HFFc6 (cell line): ENCODE results near the gene TDRD12. TPM values are rescaled to one million over a fixed set of nuclear protein-coding genes. Genes with fewer than 3 reads are reported as not detected.

Experiments used
- DNase-seq: peaks from one replicate; pipeline ENCODE4 v3.0.0-alpha.2; 2018
- H3K27ac Mint-ChIP-seq: 2 replicates; pipeline ENCODE4 v1.8.0; 2020; ENCODE audit warnings: mild to moderate bottlenecking, mixed read lengths
- H3K27me3 Mint-ChIP-seq: 2 replicates; pipeline ENCODE4 v1.8.0; 2021; ENCODE audit warnings: mild to moderate bottlenecking, moderate library complexity, mixed read lengths; ENCODE audit not compliant: insufficient read depth
- H3K36me3 Mint-ChIP-seq: 2 replicates; pipeline ENCODE4 v1.8.0; 2021; ENCODE audit warnings: low read depth, mixed read lengths
- H3K4me1 Mint-ChIP-seq: 2 replicates; pipeline ENCODE4 v1.8.0; 2020; ENCODE audit warnings: low read depth, mixed read lengths
- H3K4me3 Mint-ChIP-seq: 2 replicates; pipeline ENCODE4 v1.8.0; 2020; ENCODE audit warnings: mild to moderate bottlenecking, moderate library complexity, mixed read lengths
- H3K9me3 Mint-ChIP-seq: 2 replicates; pipeline ENCODE4 v1.8.0; 2020; ENCODE audit warnings: mild to moderate bottlenecking, mixed read lengths
- total RNA-seq, 6 experiments: library from RNA; stranded (reverse); fragmentation: NEBNext Ultra II Directional; extraction: Animal tissue kit (Norgen Biotek cat#: 25700); gene quantifications; 2 replicates in 1 of 6; 3 replicates in 5 of 6; pipeline ENCODE4 v1.2.3, GENCODE V29; 2021
- TF ChIP-seq, protein P1 (sequence below): fragments of 200-600 bp; sonication (generic); IDR thresholded peaks from 2 replicates; pipeline ENCODE4 v1.5.0; 2021; ENCODE audit warnings: antibody characterized with exemption, mild to moderate bottlenecking

The TDRD12 gene
- total RNA-seq, 6 experiments from 2014 or later: 0.07 to 0.31 (median 0.18) TPM; not detected in 1

DNA sequence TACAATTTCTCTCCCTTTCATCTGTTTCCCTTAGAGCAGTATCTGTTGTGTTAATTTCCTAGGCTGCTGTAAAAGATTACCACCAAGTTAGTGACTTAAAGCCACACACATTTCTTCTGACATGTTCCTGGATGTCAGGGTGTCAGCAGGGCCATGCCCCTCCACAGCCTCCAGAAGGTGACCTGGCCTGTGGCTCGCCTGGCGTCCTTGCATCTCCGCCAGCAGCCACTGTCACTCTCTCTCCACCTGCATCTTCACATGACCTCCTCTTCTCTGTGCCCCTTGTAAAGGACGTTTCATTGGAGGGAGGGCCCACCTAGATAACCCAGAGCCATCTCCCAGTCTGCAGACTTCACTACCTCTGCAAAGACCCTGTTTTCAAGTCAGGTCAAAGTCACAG lies 88.7 kb downstream of the TDRD12 start:
- no peaks in the 10 kb centered on the region for H3K4me1 Mint-ChIP-seq
- no peak overlapping the region for H3K4me3 Mint-ChIP-seq
- TF ChIP-seq, protein P1, sequence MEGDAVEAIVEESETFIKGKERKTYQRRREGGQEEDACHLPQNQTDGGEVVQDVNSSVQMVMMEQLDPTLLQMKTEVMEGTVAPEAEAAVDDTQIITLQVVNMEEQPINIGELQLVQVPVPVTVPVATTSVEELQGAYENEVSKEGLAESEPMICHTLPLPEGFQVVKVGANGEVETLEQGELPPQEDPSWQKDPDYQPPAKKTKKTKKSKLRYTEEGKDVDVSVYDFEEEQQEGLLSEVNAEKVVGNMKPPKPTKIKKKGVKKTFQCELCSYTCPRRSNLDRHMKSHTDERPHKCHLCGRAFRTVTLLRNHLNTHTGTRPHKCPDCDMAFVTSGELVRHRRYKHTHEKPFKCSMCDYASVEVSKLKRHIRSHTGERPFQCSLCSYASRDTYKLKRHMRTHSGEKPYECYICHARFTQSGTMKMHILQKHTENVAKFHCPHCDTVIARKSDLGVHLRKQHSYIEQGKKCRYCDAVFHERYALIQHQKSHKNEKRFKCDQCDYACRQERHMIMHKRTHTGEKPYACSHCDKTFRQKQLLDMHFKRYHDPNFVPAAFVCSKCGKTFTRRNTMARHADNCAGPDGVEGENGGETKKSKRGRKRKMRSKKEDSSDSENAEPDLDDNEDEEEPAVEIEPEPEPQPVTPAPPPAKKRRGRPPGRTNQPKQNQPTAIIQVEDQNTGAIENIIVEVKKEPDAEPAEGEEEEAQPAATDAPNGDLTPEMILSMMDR: no peak
- H3K9me3 Mint-ChIP-seq: no peaks in the 10 kb centered on the region
- DNase-seq: no peak
- no peaks in the 10 kb centered on the region for H3K36me3 Mint-ChIP-seq
- no peak overlapping the region for H3K27ac Mint-ChIP-seq
- H3K27me3 Mint-ChIP-seq: peaks cover 23% of the 10 kb centered on the region

DNA sequence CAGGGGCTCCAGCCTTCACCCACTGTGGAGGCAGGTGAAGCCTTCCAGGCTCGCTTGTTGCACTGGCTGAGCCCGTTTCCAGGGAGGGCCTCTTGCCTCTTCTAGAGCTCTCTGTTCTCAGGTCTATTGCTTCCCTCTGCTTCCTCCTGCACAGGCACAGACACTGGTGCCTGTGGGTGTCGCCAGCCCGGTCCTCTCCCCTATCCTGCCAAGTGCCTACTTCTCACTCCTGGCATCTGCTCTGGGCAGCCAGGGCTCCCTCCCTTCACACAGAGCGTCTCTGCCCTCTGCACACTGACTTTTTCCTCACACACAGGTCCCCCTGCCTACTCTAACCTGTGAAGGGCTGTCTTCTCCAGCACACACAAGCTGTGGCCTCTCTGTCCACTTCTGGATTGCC lies 89.7 kb downstream of the TDRD12 start:
- Mint-ChIP-seq H3K27me3 (peaks cover 22% of the 10 kb centered on the region), H3K9me3 (no peaks in the 10 kb centered on the region), H3K4me3 (no peak overlapping the region)

DNA sequence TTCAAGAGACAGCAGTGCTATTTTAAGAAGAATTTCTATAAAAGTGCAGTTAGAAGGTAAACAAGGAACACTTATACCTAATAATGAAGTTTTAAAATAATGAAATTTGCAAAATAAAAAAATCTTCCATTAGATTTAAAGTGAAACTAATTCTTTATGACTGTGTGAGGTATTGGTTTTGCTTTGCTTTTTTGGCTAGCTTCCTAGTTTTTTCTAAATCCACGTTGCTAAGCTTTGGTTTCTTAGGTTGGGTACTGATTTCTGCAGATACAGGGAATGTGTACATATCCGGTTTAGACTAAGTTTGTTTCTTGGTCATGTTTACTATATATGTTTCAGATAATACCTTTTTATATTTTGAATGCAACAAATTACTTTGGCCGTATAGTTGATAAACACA lies 90.2 kb downstream of the TDRD12 start:
- Mint-ChIP-seq H3K36me3 (no peaks in the 10 kb centered on the region), H3K27ac (no peak overlapping the region)

More for the DNA sequence above, 89.7 kb downstream of the TDRD12 start:
- Mint-ChIP-seq H3K27ac (no peak overlapping the region), H3K36me3 (no peaks in the 10 kb centered on the region), H3K4me1 (no peaks in the 10 kb centered on the region)
- no peak for DNase-seq
- TF ChIP-seq, protein P1: no peak

DNA sequence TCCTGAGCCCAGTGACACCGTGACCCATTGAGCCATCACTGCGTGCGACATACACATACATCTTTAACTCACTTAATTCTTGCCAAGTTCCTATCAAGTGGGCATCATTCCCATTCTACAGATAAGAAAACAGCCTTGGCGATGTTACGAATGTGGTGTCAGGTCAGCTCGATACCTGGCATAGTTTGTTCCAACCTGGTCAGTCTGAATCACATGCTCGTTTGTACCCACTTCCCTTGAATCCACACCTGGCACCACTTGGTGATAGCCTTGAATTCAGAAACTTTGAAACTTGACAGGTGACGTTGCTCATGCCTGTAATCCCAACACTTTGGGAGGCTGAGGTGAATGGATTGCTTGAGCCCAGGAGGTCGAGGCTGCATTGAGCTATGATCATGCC lies 90.9 kb downstream of the TDRD12 start:
- Mint-ChIP-seq H3K27ac (no peak overlapping the region), H3K36me3 (no peaks in the 10 kb centered on the region), H3K4me3 (no peak overlapping the region), H3K9me3 (no peaks in the 10 kb centered on the region), H3K4me1 (no peaks in the 10 kb centered on the region), H3K27me3 (peaks cover 28% of the 10 kb centered on the region)
- TF ChIP-seq, protein P1: no peak
- DNase-seq: no peak

More for the DNA sequence above, 90.2 kb downstream of the TDRD12 start:
- peaks cover 22% of the 10 kb centered on the region for H3K27me3 Mint-ChIP-seq
- H3K4me1 Mint-ChIP-seq: no peaks in the 10 kb centered on the region
- no peak for DNase-seq
- H3K9me3 Mint-ChIP-seq: no peaks in the 10 kb centered on the region
- TF ChIP-seq, protein P1: no peak
- no peak overlapping the region for H3K4me3 Mint-ChIP-seq

DNA sequence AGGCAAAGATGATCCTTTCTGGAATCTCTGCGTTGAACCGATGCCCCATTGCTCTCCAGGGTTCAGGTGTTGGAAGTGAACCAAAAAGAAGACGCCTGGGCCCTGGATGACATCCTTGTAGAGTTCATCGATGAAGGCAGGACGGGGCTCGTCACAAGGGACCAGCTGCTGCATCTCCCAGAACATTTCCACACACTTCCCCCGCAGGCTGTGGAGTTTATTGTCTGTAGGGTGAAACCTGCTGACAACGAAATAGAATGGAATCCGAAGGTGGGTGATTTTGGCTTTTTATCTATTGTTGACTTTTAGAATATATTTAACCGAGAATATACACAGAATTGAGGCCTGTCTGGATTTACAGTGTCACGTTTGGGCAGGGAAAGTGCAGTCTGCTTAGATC lies 91.6 kb downstream of the TDRD12 start:
- H3K4me3 Mint-ChIP-seq: no peak overlapping the region
- no peak overlapping the region for H3K27ac Mint-ChIP-seq
- no peaks in the 10 kb centered on the region for H3K4me1 Mint-ChIP-seq
- no peaks in the 10 kb centered on the region for H3K36me3 Mint-ChIP-seq
- TF ChIP-seq, protein P1: no peak
- peaks cover 30% of the 10 kb centered on the region for H3K27me3 Mint-ChIP-seq
- DNase-seq: no peak
- H3K9me3 Mint-ChIP-seq: no peaks in the 10 kb centered on the region

DNA sequence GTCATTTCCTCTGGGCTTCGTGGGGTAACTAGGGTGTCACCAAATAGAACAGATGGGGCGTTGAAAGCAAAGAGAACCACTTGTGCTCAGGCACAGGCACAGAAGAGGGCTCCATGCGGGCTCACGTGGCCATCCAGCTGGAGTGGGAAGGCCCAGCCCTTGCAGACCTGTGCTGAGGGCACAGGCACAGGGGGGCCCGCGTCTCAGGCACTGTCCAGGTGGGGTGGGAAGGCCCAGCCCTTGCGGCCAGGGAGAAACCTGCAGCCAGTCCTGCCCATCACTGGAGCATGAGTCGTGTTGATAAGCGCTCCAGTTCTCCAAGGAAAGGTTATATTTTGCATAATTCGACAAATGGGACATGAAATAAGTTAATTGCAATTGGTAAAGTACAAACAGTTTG lies 92.5 kb downstream of the TDRD12 start:
- Mint-ChIP-seq H3K4me3 (no peak overlapping the region), H3K4me1 (no peaks in the 10 kb centered on the region), H3K9me3 (no peaks in the 10 kb centered on the region), H3K27ac (no peak overlapping the region), H3K36me3 (no peaks in the 10 kb centered on the region), H3K27me3 (peaks cover 35% of the 10 kb centered on the region)
- no peak for DNase-seq
- TF ChIP-seq, protein P1: no peak
